Activated naive CD8-positive, alpha-beta T cell (primary cell): Measurements from ENCODE around the gene TCL1A.
"Not testable (repeated sequence)": the region's sequence is repeated elsewhere in the genome, so short reads cannot be mapped to it uniquely, and the experiment has no call there.

Source experiments
- H3K27ac Mint-ChIP-seq: one replicate; pipeline ENCODE4 v1.8.0; 2021; ENCODE audit warnings: mixed read lengths
- H3K27me3 Mint-ChIP-seq: one replicate; pipeline ENCODE4 v1.8.0; 2021; ENCODE audit warnings: mixed read lengths
- H3K36me3 Mint-ChIP-seq: one replicate; pipeline ENCODE4 v1.8.0; 2021; ENCODE audit warnings: mixed read lengths
- H3K4me1 Mint-ChIP-seq: one replicate; pipeline ENCODE4 v1.8.0; 2021; ENCODE audit warnings: low read depth, mixed read lengths
- H3K4me3 Mint-ChIP-seq: one replicate; pipeline ENCODE4 v1.8.0; 2021; ENCODE audit warnings: mild to moderate bottlenecking, mixed read lengths
- H3K9me3 Mint-ChIP-seq: one replicate; pipeline ENCODE4 v1.8.0; 2021; ENCODE audit warnings: low read depth, mixed read lengths

Gene TCL1A

GRCh38 chr14:95713596-95714371 lies at the start of gene TCL1A:
Gene TCL1A, minus strand, starts transcription at chr14:95714125. Its CDS starts 59 bp downstream, at chr14:95714066.
- H3K9me3 Mint-ChIP-seq = no peaks in the 10 kb centered on the region
- H3K27ac Mint-ChIP-seq = no peak within 1 kb of the TSS
- H3K27me3 Mint-ChIP-seq = peaks cover 18% of the 10 kb centered on the region
- no peak within 1 kb of the TSS for H3K4me3 Mint-ChIP-seq
- no peaks in the 10 kb centered on the region for H3K4me1 Mint-ChIP-seq
- H3K36me3 Mint-ChIP-seq = no peaks in the 10 kb centered on the region

- H3K36me3 Mint-ChIP-seq, H3K9me3 Mint-ChIP-seq, H3K4me1 Mint-ChIP-seq, H3K4me3 Mint-ChIP-seq, H3K27ac Mint-ChIP-seq: not testable (repeated sequence)
- peaks cover 15% of the 10 kb centered on the region for H3K27me3 Mint-ChIP-seq
Measured at GRCh38 chr14:95763032-95763431, 49.1 kb upstream of the TCL1A start.

- Mint-ChIP-seq H3K36me3 (no peaks in the 10 kb centered on the region), H3K27ac (no peak overlapping the region), H3K4me1 (no peaks in the 10 kb centered on the region), H3K4me3 (no peak overlapping the region), H3K27me3 (peaks cover 12% of the 10 kb centered on the region), H3K9me3 (no peaks in the 10 kb centered on the region)
Measured at GRCh38 chr14:95761436-95761835, 47.5 kb upstream of the TCL1A start.

GRCh38 chr14:95760596-95760995 lies 46.7 kb upstream of the TCL1A start:
- H3K4me3 Mint-ChIP-seq = no peak overlapping the region
- H3K4me1 Mint-ChIP-seq = no peaks in the 10 kb centered on the region
- H3K36me3 Mint-ChIP-seq = no peaks in the 10 kb centered on the region
- H3K27me3 Mint-ChIP-seq = peaks cover 14% of the 10 kb centered on the region
- no peak overlapping the region for H3K27ac Mint-ChIP-seq
- H3K9me3 Mint-ChIP-seq = no peaks in the 10 kb centered on the region

GRCh38 chr14:95759941-95760340 lies 46.0 kb upstream of the TCL1A start:
- Mint-ChIP-seq H3K27me3 (peaks cover 14% of the 10 kb centered on the region), H3K4me3 (no peak overlapping the region)

GRCh38 chr14:95758331-95758730 lies 44.4 kb upstream of the TCL1A start:
- H3K9me3 Mint-ChIP-seq = no peaks in the 10 kb centered on the region
- H3K36me3 Mint-ChIP-seq = no peaks in the 10 kb centered on the region
- H3K4me3 Mint-ChIP-seq = no peak overlapping the region
- no peak overlapping the region for H3K27ac Mint-ChIP-seq
- H3K4me1 Mint-ChIP-seq = no peaks in the 10 kb centered on the region
- peaks cover 22% of the 10 kb centered on the region for H3K27me3 Mint-ChIP-seq

More at GRCh38 chr14:95759941-95760340, 46.0 kb upstream of the TCL1A start:
- Mint-ChIP-seq H3K36me3 (no peaks in the 10 kb centered on the region), H3K27ac (no peak overlapping the region), H3K9me3 (no peaks in the 10 kb centered on the region), H3K4me1 (no peaks in the 10 kb centered on the region)

- Mint-ChIP-seq H3K4me1 (no peaks in the 10 kb centered on the region), H3K27me3 (peaks cover 22% of the 10 kb centered on the region), H3K9me3 (no peaks in the 10 kb centered on the region), H3K4me3 (no peak overlapping the region), H3K36me3 (no peaks in the 10 kb centered on the region), H3K27ac (no peak overlapping the region)
Measured at GRCh38 chr14:95756751-95757150, 42.8 kb upstream of the TCL1A start.

GRCh38 chr14:95756127-95756526 lies 42.2 kb upstream of the TCL1A start:
- Mint-ChIP-seq H3K4me1 (no peaks in the 10 kb centered on the region), H3K4me3 (no peak overlapping the region), H3K27me3 (peaks cover 22% of the 10 kb centered on the region), H3K27ac (no peak overlapping the region), H3K36me3 (no peaks in the 10 kb centered on the region), H3K9me3 (no peaks in the 10 kb centered on the region)

- Mint-ChIP-seq H3K36me3 (peaks cover 9% of the 10 kb centered on the region), H3K9me3 (peaks cover 6% of the 10 kb centered on the region), H3K27me3 (no peaks in the 10 kb centered on the region), H3K4me1 (peaks cover 6% of the 10 kb centered on the region), H3K4me3 (no peak overlapping the region), H3K27ac (no peak overlapping the region)
Measured at GRCh38 chr14:95741781-95742180, 27.9 kb upstream of the TCL1A start.

GRCh38 chr14:95741038-95741490 lies 27.1 kb upstream of the TCL1A start:
- H3K27me3 Mint-ChIP-seq = no peaks in the 10 kb centered on the region
- H3K36me3 Mint-ChIP-seq = peaks cover 9% of the 10 kb centered on the region
- H3K4me1 Mint-ChIP-seq = peaks cover 6% of the 10 kb centered on the region
- H3K9me3 Mint-ChIP-seq = peaks cover 6% of the 10 kb centered on the region
- no peak overlapping the region for H3K27ac Mint-ChIP-seq
- no peak overlapping the region for H3K4me3 Mint-ChIP-seq

- peaks cover 6% of the 10 kb centered on the region for H3K9me3 Mint-ChIP-seq
- H3K4me1 Mint-ChIP-seq = peaks cover 6% of the 10 kb centered on the region
- no peak overlapping the region for H3K27ac Mint-ChIP-seq
- H3K4me3 Mint-ChIP-seq = no peak overlapping the region
- H3K36me3 Mint-ChIP-seq = peaks cover 9% of the 10 kb centered on the region
- H3K27me3 Mint-ChIP-seq = peaks cover 3% of the 10 kb centered on the region
Measured at GRCh38 chr14:95739356-95739755, 25.4 kb upstream of the TCL1A start.

GRCh38 chr14:95733212-95733611 lies 19.3 kb upstream of the TCL1A start:
- no peak overlapping the region for H3K4me3 Mint-ChIP-seq
- H3K27ac Mint-ChIP-seq = no peak overlapping the region
- no peaks in the 10 kb centered on the region for H3K9me3 Mint-ChIP-seq
- H3K4me1 Mint-ChIP-seq = no peaks in the 10 kb centered on the region
- H3K36me3 Mint-ChIP-seq = peaks cover 1% of the 10 kb centered on the region
- peaks cover 7% of the 10 kb centered on the region for H3K27me3 Mint-ChIP-seq

GRCh38 chr14:95730126-95730525 lies 16.2 kb upstream of the TCL1A start:
- H3K9me3 Mint-ChIP-seq = no peaks in the 10 kb centered on the region
- H3K36me3 Mint-ChIP-seq = no peaks in the 10 kb centered on the region

GRCh38 chr14:95729402-95730028 lies 15.6 kb upstream of the TCL1A start:
- H3K4me1 Mint-ChIP-seq, H3K4me3 Mint-ChIP-seq, H3K36me3 Mint-ChIP-seq, H3K27ac Mint-ChIP-seq, H3K9me3 Mint-ChIP-seq: not testable (repeated sequence)
- peaks cover 15% of the 10 kb centered on the region for H3K27me3 Mint-ChIP-seq

More at GRCh38 chr14:95730126-95730525, 16.2 kb upstream of the TCL1A start:
- H3K4me3 Mint-ChIP-seq = no peak overlapping the region
- H3K27ac Mint-ChIP-seq = no peak overlapping the region
- no peaks in the 10 kb centered on the region for H3K4me1 Mint-ChIP-seq
- peaks cover 15% of the 10 kb centered on the region for H3K27me3 Mint-ChIP-seq

GRCh38 chr14:95727056-95727700 lies 13.3 kb upstream of the TCL1A start:
- Mint-ChIP-seq H3K36me3 (peaks cover 5% of the 10 kb centered on the region), H3K27ac (no peak overlapping the region), H3K27me3 (peaks cover 22% of the 10 kb centered on the region), H3K9me3 (peaks cover 14% of the 10 kb centered on the region), H3K4me1 (no peaks in the 10 kb centered on the region), H3K4me3 (no peak overlapping the region)
